GM06990 (cell line): ENCODE data around the gene POLR2A.
A peak's percentile ranks its signal among the peaks of the same experiment; 100 is the strongest.

Experiments
- DNase-seq: peaks from one replicate; pipeline ENCODE4 v3.0.0-alpha.2; 2011; ENCODE audit not compliant: insufficient read length; ENCODE audit errors: extremely low read depth
- H3K27me3 ChIP-seq: replicated peaks from 2 replicates; pipeline ENCODE4 v1.6.0; 2011; ENCODE audit warnings: low read length; ENCODE audit not compliant: control insufficient read depth, insufficient read depth
- H3K36me3 ChIP-seq: 2 replicates; pipeline ENCODE4 v1.5.1; 2011; ENCODE audit warnings: low read length; ENCODE audit not compliant: control insufficient read depth, insufficient read depth
- H3K4me3 ChIP-seq: replicated peaks from 2 replicates; pipeline ENCODE4 v1.5.1; 2011; ENCODE audit warnings: low read depth, mild to moderate bottlenecking, control low read depth, low read length
- CTCF ChIP-seq: IDR thresholded peaks from 2 replicates; pipeline ENCODE4 v1.5.1; 2011; ENCODE audit warnings: low read length, control low read depth, mild to moderate bottlenecking, inconsistent platforms; ENCODE audit not compliant: insufficient read depth, poor library complexity, severe bottlenecking

Gene POLR2A

DNA sequence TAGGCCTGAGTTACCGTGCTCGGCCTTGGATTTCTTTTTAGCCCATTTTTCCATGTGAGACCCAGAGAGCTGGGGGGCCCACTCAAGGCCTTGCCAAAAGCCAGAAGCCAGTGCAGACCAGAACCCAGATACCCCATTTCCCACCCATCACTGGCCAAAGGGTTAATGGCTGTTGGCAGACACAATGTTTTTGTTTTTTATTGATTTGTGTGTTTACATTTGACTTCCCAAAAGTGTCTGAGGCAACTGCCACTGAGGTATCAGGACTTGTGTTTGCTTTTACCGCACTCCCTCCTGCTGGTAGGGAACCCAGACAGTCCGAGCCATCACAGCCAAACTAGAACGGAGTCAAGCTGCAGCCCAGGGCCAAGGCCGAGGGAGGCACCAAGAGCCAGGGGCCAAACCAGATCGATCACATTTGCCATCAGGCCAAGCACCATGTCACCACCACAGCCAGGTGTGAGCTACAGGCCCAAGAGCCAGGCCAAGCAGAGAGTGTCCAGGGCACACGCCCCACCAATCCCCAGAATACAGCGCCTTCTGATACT lies 57.0 kb downstream of the POLR2A start:
- TF ChIP-seq CTCF = no peak
- H3K27me3 ChIP-seq = no peaks in the 10 kb centered on the region
- no peak overlapping the region for H3K4me3 ChIP-seq
- DNase-seq = no peak
- H3K36me3 ChIP-seq = no peaks in the 10 kb centered on the region

DNA sequence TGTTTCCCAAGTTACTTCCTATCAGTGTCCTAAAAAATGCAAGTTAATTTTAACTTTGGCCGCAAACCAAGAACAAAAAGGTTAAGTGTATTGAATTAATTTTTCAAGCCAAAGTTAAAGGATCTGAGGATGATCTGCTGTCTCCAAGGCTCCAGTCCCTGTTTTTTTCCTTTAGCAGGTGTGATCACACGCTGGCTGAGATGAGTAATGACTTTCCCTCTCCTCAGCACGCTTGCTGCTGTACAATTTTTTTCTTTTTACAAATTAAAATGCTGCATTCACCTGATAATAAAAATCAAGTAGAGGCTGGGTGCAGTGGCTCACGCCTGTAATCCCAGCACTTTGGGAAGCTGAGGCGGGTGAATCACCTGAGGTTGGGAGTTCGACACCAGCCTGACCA lies 60.7 kb downstream of the POLR2A start:
- no peak for DNase-seq
- H3K36me3 ChIP-seq = no peaks in the 10 kb centered on the region
- no peak for TF ChIP-seq CTCF

GRCh38 chr17:7548585-7549400 lies 64.6 kb downstream of the POLR2A start, which contains the start of gene TNFSF12:
TNFSF12 (plus strand) TSS chr17:7549058; CDS start chr17:7549154, 96 bp downstream.
- peak; percentile 64 for DNase-seq
- no peak for TF ChIP-seq CTCF
- H3K4me3 ChIP-seq = peak within 1 kb of the TSS; percentile 61
- H3K36me3 ChIP-seq = no peaks in the 10 kb centered on the region
- H3K27me3 ChIP-seq = no peaks in the 10 kb centered on the region

More for the DNA sequence above, 60.7 kb downstream of the POLR2A start:
- H3K4me3 ChIP-seq = no peak overlapping the region
- no peaks in the 10 kb centered on the region for H3K27me3 ChIP-seq
